Effector memory CD8-positive, alpha-beta T cell (primary cell): ENCODE data around the gene PYROXD2.

ENCODE experiments used
- ATAC-seq: fragments of 150-1000 bp; cut with Tn5 transposase; replicated peaks from 2 replicates; pipeline ENCODE4 v1.10.0; 2021; ENCODE audit warnings: mild to moderate bottlenecking, moderate library complexity
- DNase-seq, 3 experiments: peaks; one replicate each; pipeline ENCODE4 v3.0.0; 2021
- H3K27ac Mint-ChIP-seq, 2 donors: one replicate each; pipeline ENCODE4 v1.8.0; 2022; ENCODE audit warnings: mild to moderate bottlenecking in 2 of 2, mixed read lengths in 2 of 2, moderate library complexity in 2 of 2
- H3K27me3 Mint-ChIP-seq, 2 donors: one replicate each; pipeline ENCODE4 v1.8.0; 2022; ENCODE audit warnings: mixed read lengths in 2 of 2
- H3K36me3 Mint-ChIP-seq: one replicate; pipeline ENCODE4 v1.8.0; 2022; ENCODE audit warnings: mild to moderate bottlenecking, moderate library complexity, mixed read lengths; ENCODE audit not compliant: insufficient read depth
- H3K4me1 Mint-ChIP-seq, 2 donors: one replicate each; pipeline ENCODE4 v1.8.0; 2022; ENCODE audit warnings: low read depth in 2 of 2, mixed read lengths in 2 of 2
- H3K4me3 Mint-ChIP-seq, 2 donors: one replicate each; pipeline ENCODE4 v1.8.0; 2022; ENCODE audit warnings: mild to moderate bottlenecking in 2 of 2, mixed read lengths in 2 of 2, moderate library complexity in 2 of 2
- H3K9me3 Mint-ChIP-seq, 2 donors: one replicate each; pipeline ENCODE4 v1.8.0; 2022; ENCODE audit warnings: mixed read lengths in 2 of 2

Gene PYROXD2

GRCh38 chr10:98403812-98404504 is 11.0 kb downstream of the PYROXD2 start:
- peak; percentile 56 for ATAC-seq
- H3K4me1 Mint-ChIP-seq = peaks cover 10 to 13% of the 10 kb centered on the region in 2 donors
- H3K4me3 Mint-ChIP-seq = peak overlapping the region in 1 of 2 donors; percentile 10

DNA sequence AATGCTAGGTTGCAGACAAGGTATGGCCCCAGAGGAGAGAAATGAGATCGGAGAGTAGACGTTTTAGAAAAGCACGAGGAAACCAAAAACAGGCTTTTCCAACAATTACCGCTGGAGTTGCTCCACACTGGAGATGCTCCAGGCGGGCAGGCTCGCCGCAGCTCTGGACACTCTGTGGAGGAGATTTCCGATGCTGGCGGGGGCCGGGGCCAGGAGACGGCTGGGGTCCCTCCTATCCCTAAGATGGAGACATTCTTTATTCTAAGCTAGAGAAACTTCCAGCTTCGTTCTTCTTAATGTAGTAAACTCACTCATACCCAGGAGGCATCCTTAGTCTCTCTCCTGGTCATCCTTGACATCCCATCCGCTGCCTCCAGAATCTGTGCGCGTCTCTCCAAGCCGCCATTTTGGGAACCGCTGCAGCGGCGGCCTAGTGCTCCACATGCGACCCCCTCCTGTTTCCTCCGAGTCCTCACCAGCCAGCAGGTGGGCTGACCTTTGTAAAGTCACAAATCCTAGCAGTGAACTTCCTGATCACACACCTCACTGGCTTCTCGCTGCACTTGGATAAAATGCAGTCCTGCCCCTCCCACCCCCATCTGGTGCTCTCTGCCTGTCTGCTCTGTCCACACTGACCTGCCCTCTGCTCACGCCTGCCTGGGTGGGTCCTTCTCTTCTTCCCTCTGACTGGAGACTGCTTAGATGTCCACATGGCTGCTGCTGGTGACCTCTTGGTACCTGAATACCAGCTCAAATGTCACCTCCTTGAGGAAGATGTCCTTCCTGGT is 11.9 kb downstream of the PYROXD2 start:
- ATAC-seq (no peak), DNase-seq (no peak)
- Mint-ChIP-seq H3K36me3 (peaks cover 10% of the 10 kb centered on the region), H3K27me3 (no peaks in the 10 kb centered on the region), H3K4me1 (peaks cover 11 to 13% of the 10 kb centered on the region in 2 donors), H3K9me3 (no peaks in the 10 kb centered on the region), H3K27ac (peak overlapping the region in 1 of 2 donors; percentile 91), H3K4me3 (no peak overlapping the region)

More at GRCh38 chr10:98403812-98404504, 11.0 kb downstream of the PYROXD2 start:
- H3K27ac Mint-ChIP-seq = peak overlapping the region; percentile 85 to 91
- no peaks in the 10 kb centered on the region for H3K9me3 Mint-ChIP-seq
- DNase-seq = no peak
- no peaks in the 10 kb centered on the region for H3K27me3 Mint-ChIP-seq
- peaks cover 10% of the 10 kb centered on the region for H3K36me3 Mint-ChIP-seq

GRCh38 chr10:98402478-98402877 is 12.5 kb downstream of the PYROXD2 start:
- peaks cover 10% of the 10 kb centered on the region for H3K36me3 Mint-ChIP-seq
- no peaks in the 10 kb centered on the region for H3K9me3 Mint-ChIP-seq
- DNase-seq (no peak), ATAC-seq (no peak)
- H3K4me3 Mint-ChIP-seq = no peak overlapping the region
- no peaks in the 10 kb centered on the region for H3K27me3 Mint-ChIP-seq
- no peak overlapping the region for H3K27ac Mint-ChIP-seq
- H3K4me1 Mint-ChIP-seq = peaks cover 15% of the 10 kb centered on the region in 2 donors

GRCh38 chr10:98400482-98400881 is 14.5 kb downstream of the PYROXD2 start:
- no peaks in the 10 kb centered on the region for H3K9me3 Mint-ChIP-seq
- peaks cover 16 to 20% of the 10 kb centered on the region in 2 donors for H3K4me1 Mint-ChIP-seq
- no peaks in the 10 kb centered on the region for H3K27me3 Mint-ChIP-seq
- no peak for DNase-seq
- H3K4me3 Mint-ChIP-seq = no peak overlapping the region
- no peak overlapping the region for H3K27ac Mint-ChIP-seq
- no peak for ATAC-seq
- H3K36me3 Mint-ChIP-seq = peaks cover 6% of the 10 kb centered on the region

DNA sequence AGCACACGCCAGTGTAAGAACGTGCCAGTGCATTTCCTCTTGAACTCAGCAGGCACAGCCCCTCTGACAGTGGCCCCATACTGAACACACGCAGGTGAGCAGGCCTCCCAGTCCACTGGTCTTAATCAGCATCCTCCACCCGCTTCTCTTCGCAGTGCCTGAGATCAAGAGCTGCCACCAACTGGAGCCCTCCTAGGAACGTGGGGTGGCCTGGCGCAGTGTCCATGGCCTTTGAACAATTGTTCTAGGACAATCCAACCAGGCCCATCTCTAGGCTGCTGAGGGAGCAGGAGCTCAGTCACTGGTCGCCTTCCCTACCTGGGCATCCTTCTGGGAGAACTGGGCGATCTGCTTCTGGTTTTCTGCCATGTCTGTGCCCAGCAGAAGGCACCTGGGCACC is 15.2 kb downstream of the PYROXD2 start:
- DNase-seq = no peak
- H3K9me3 Mint-ChIP-seq = no peaks in the 10 kb centered on the region
- no peaks in the 10 kb centered on the region for H3K27me3 Mint-ChIP-seq
- H3K4me1 Mint-ChIP-seq = peaks cover 15 to 17% of the 10 kb centered on the region in 2 donors
- H3K27ac Mint-ChIP-seq = no peak overlapping the region
- ATAC-seq = no peak
- H3K4me3 Mint-ChIP-seq = no peak overlapping the region
- peaks cover 6% of the 10 kb centered on the region for H3K36me3 Mint-ChIP-seq

GRCh38 chr10:98397089-98397600 is 17.8 kb downstream of the PYROXD2 start:
- H3K36me3 Mint-ChIP-seq = no peaks in the 10 kb centered on the region
- ATAC-seq (no peak), DNase-seq (no peak)
- no peaks in the 10 kb centered on the region for H3K27me3 Mint-ChIP-seq
- peaks cover 16 to 25% of the 10 kb centered on the region in 2 donors for H3K4me1 Mint-ChIP-seq
- H3K9me3 Mint-ChIP-seq = no peaks in the 10 kb centered on the region
- H3K4me3 Mint-ChIP-seq = no peak overlapping the region
- peak overlapping the region in 1 of 2 donors; percentile 59 for H3K27ac Mint-ChIP-seq

DNA sequence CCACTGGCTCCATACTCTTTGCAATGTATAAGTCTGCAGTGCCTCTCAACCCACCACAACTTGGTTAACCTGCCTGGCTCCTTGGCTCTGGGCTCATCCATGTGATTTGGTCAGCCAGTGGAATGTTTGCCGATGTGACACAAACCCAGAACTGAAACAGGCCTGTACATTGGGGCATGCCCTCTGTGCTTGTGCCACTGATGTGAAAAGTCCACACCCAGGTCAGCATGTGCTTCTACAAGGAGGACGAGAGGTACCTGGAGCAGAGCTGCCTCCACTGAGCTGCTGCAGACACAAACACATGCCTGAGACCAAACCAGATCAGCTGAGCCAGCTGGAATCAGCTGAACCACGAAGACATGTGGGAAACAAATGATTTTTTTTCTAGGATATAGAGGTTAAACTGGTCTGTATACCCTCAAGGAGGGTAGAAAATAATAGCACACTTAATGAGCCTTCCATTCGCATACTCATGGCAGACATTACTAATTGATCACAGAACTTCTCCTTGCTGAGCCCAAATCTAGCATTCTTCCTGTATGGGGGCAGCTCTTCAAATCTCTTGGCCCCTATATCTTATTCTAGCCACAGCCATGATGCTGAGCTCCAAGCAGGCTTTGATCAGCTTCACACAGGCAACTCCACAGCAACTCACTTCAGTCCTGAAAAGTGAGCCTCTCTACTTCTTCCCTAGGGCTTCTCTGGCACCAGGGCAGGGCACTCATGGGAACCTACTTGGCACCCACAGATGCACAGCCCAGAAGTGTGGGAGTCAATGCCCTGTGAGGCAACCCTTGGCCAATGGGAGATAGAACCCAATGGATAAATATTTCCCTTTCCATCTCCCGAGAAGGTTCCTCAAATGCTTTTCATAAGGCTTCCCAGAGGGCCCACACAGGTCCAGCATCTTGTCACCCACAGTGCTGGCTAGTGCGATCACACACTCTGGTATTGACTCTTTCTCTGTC is 18.6 kb downstream of the PYROXD2 start:
- DNase-seq (no peak), ATAC-seq (no peak)
- Mint-ChIP-seq H3K4me3 (no peak overlapping the region), H3K27me3 (no peaks in the 10 kb centered on the region), H3K9me3 (no peaks in the 10 kb centered on the region), H3K4me1 (peaks cover 22 to 32% of the 10 kb centered on the region in 2 donors), H3K36me3 (peaks cover 3% of the 10 kb centered on the region), H3K27ac (no peak overlapping the region)

GRCh38 chr10:98394851-98395440 is 20.0 kb downstream of the PYROXD2 start:
- Mint-ChIP-seq H3K9me3 (no peaks in the 10 kb centered on the region), H3K4me3 (peak overlapping the region; percentile 3 to 4), H3K36me3 (peaks cover 3% of the 10 kb centered on the region), H3K27me3 (no peaks in the 10 kb centered on the region), H3K4me1 (peaks cover 35 to 37% of the 10 kb centered on the region in 2 donors), H3K27ac (peak overlapping the region; percentile 69 to 74)
- no peak for ATAC-seq
- DNase-seq = no peak

DNA sequence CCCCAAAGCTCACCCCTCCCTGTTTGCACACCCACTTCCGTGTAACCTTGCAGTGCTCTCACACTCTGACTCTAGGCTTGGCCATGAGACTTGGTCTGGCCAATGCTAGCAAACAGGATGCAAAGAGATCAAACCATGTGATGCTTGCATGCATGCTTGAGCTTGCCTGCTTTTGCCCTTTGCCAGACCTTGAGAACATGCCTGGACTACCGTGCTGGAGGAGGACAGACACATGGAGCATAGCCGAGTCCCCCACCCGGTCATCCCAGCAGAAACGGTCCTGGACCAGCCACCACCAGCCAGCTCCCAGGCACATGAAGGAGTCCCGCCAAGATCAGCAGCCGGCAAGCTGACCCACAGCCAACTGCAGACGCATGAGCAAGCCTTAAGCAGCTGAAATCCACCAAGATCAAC is 23.4 kb downstream of the PYROXD2 start:
- Mint-ChIP-seq H3K27me3 (no peaks in the 10 kb centered on the region), H3K9me3 (no peaks in the 10 kb centered on the region), H3K4me1 (peaks cover 31 to 38% of the 10 kb centered on the region in 2 donors), H3K36me3 (peaks cover 7% of the 10 kb centered on the region), H3K4me3 (peak overlapping the region; percentile 68 to 72), H3K27ac (peak overlapping the region; percentile 90 to 91)
- ATAC-seq (peak; percentile 94), DNase-seq (peak; percentile 21 to 30 (median 21))

DNA sequence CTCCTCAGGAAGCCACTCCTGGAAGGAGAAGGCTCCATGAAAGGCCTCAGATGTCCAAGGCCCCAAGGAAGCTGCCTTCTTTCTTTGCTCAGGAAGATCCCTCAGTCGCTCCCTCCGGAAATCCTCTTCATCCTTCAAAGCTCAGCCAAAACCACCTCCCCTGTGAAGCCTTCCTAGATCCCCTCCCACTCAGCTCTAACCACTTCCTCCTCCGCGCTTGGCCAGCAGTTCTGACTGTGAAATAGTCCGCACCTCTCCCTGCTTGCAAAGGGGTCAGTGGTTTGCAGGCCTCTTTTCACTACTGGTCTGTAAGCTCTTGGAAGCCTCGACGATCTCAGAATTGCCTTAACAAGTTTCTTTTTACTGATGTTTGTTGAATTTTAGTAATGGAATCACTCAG is 23.9 kb downstream of the PYROXD2 start:
- H3K27me3 Mint-ChIP-seq = no peaks in the 10 kb centered on the region
- DNase-seq (no peak), ATAC-seq (peak; percentile 44)
- H3K4me1 Mint-ChIP-seq = peaks cover 31 to 38% of the 10 kb centered on the region in 2 donors
- no peaks in the 10 kb centered on the region for H3K9me3 Mint-ChIP-seq
- peak overlapping the region; percentile 90 to 91 for H3K27ac Mint-ChIP-seq
- peak overlapping the region; percentile 68 to 72 for H3K4me3 Mint-ChIP-seq
- H3K36me3 Mint-ChIP-seq = peaks cover 7% of the 10 kb centered on the region

DNA sequence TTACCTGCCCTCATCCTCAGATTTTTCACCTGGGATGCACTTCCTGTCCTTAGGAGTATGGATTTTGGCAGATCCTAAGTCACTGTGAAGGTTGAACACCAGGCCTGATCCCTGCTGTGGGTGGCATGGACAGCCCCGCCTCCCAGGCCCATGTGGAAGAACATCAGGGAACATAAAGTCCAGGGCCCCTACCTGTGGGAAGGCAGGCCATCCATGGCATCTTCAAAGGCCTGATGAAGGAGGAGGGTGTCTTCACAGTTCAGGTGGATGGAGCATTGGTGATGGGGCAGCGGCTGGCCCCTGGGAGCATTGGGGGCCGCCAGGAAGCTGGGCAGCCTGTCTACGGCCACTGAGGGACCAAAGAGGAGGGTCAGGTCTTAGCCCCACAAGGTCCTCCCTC is 24.6 kb downstream of the PYROXD2 start:
- Mint-ChIP-seq H3K9me3 (no peaks in the 10 kb centered on the region), H3K36me3 (peaks cover 7% of the 10 kb centered on the region), H3K27me3 (no peaks in the 10 kb centered on the region), H3K4me1 (peaks cover 31 to 38% of the 10 kb centered on the region in 2 donors), H3K4me3 (peak overlapping the region in 1 of 2 donors; percentile 72), H3K27ac (peak overlapping the region; percentile 90 to 91)
- DNase-seq (no peak), ATAC-seq (no peak)

- H3K27ac Mint-ChIP-seq = peak overlapping the region in 1 of 2 donors; percentile 58
- ATAC-seq = no peak
- H3K27me3 Mint-ChIP-seq = no peaks in the 10 kb centered on the region
- peaks cover 7% of the 10 kb centered on the region for H3K36me3 Mint-ChIP-seq
- H3K4me1 Mint-ChIP-seq = peaks cover 28 to 38% of the 10 kb centered on the region in 2 donors
- no peak overlapping the region for H3K4me3 Mint-ChIP-seq
- H3K9me3 Mint-ChIP-seq = no peaks in the 10 kb centered on the region
- no peak for DNase-seq
Measured at GRCh38 chr10:98389398-98389797, 25.6 kb downstream of the PYROXD2 start.
